Measurements from ENCODE around the gene MAF.

MAF gene

GRCh38 chr16:79593754-79594153 lies 6.8 kb downstream of the MAF start:
- no peak overlapping the region for H3K27ac ChIP-seq
- TF ChIP-seq ZFX (IDR thresholded peaks at IDR 0.05; ENCODE audit: borderline replicate concordance) (no peak), CTCF (IDR thresholded peaks at IDR 0.05) (no peak)

DNA sequence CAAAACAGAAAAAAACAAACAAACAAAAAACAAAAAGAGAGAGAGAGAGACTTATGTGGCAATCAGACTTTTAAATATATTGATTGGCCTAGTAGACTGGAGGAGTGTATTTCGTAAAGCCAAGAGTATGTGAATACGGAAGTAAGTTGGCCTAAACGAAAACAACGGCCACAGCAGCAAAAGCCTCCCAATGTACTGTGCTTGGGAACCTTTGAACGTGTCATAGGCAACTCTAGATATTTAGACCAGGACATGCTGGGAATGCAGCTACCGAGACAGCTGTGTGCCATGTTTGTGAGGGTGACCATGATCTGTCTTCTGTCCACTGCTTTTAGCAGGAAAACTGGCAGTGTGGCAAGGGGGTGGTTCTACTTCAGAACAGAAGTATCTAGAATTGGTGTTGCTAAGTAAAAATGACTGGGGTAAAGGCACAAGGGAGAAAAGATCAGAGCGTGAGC lies 7.4 kb downstream of the MAF start:
- TF ChIP-seq ZFX (IDR thresholded peaks at IDR 0.05; ENCODE audit: borderline replicate concordance) (no peak), CTCF (IDR thresholded peaks at IDR 0.05) (no peak)

DNA sequence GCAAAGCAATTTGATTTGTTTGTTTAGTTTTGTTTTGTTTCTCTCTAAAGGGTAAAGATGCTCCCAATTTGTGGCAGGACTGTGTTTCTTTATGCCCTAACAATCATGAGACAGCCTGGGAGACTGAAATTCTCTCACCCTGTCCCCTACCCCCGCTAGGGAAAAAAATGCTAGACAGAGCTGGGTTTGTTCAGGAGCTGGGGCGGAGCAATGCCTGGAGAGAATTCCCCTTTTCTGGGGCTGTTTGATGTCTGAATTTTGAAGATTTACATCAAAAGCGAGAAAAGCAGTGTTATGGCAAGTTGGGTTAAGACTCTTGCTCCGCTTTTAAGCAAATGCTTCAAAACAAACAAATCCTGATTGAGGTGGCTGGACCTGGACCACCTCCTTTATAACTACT lies 8.4 kb downstream of the MAF start:
- TF ChIP-seq ZFX (IDR thresholded peaks at IDR 0.05; ENCODE audit: borderline replicate concordance) (no peak), CTCF (IDR thresholded peaks at IDR 0.05) (no peak)
- no peak overlapping the region for H3K27ac ChIP-seq

More for the DNA sequence above, 7.4 kb downstream of the MAF start:
- H3K27ac ChIP-seq, result no peak overlapping the region

- no peak overlapping the region for H3K27ac ChIP-seq
- TF ChIP-seq CTCF (IDR thresholded peaks at IDR 0.05), result no peak
These were observed 10.9 kb downstream of the MAF start for GRCh38 chr16:79589601-79590102.

DNA sequence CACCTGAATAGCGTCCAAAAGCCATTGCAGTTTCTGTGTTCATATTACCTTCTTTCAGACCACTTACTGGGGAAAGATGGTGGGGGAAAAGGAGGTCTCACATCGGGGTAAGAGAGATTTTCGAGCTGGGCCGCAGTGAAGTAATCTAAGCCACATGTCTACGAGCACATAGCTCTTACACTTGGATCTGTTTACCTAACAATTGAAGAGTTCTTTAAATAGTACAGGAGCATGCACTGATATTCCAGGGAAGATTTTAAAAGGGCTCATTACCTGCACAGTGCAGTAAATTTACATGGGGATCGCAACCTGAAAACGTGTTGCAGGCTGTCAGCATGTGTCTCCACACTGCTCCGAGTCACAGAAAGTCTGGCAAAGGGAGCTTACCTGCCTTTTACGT lies 12.6 kb downstream of the MAF start:
- TF ChIP-seq ZFX (IDR thresholded peaks at IDR 0.05; ENCODE audit: borderline replicate concordance), result no peak
- no peak for TF ChIP-seq CTCF (IDR thresholded peaks at IDR 0.05)
- H3K27ac ChIP-seq, result no peak overlapping the region

DNA sequence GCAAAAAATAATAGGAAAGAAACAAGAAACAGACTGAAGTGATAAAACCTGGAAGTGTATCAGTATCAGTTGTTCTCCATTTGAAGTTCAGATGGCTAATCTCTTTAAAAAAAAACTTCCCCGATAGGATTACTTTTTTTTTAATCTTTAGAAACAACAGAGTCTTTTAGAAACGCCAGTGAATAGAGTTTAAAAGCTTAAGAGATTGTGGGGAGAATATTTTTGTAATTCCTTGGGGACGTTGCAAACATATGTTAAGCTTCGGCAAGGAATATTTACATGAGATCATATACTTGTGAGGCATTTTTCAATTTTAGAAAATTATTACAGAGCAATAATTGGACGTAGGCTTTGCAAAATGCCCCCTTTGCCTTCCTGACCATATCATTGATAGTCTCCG lies 13.2 kb downstream of the MAF start:
- no peak overlapping the region for H3K27ac ChIP-seq
- TF ChIP-seq CTCF (IDR thresholded peaks at IDR 0.05) (no peak), ZFX (IDR thresholded peaks at IDR 0.05; ENCODE audit: borderline replicate concordance) (no peak)

GRCh38 chr16:79582789-79583188 lies 17.7 kb downstream of the MAF start:
- no peak overlapping the region for H3K27ac ChIP-seq
- no peak for TF ChIP-seq CTCF (IDR thresholded peaks at IDR 0.05)
- TF ChIP-seq ZFX (IDR thresholded peaks at IDR 0.05; ENCODE audit: borderline replicate concordance), result no peak
